Ectodermal cell (in vitro differentiated cells): ENCODE results near the gene TM9SF2.

ENCODE experiments used
- H3K27ac ChIP-seq: 2 replicates; pipeline ENCODE4 v1.7.0; 2013; ENCODE audit warnings: mild to moderate bottlenecking, low read depth, low read length; ENCODE audit not compliant: insufficient read depth, poor library complexity, severe bottlenecking
- H3K27me3 ChIP-seq: 2 replicates; pipeline ENCODE4 v1.7.0; 2013; ENCODE audit warnings: mild to moderate bottlenecking, low read length; ENCODE audit not compliant: insufficient read depth, control insufficient read depth, poor library complexity, severe bottlenecking
- H3K36me3 ChIP-seq: one replicate; pipeline ENCODE4 v1.7.0; 2013; ENCODE audit warnings: low read length; ENCODE audit not compliant: control insufficient read depth, insufficient read depth
- H3K4me1 ChIP-seq: one replicate; pipeline ENCODE4 v1.7.0; 2013; ENCODE audit warnings: low read length; ENCODE audit not compliant: control insufficient read depth, insufficient read depth
- H3K4me3 ChIP-seq: 2 replicates; pipeline ENCODE4 v1.7.0; 2013; ENCODE audit warnings: low read depth, low read length, control low read depth; ENCODE audit not compliant: insufficient read depth
- H3K9me3 ChIP-seq: 2 replicates; pipeline ENCODE4 v1.7.0; 2013; ENCODE audit warnings: mild to moderate bottlenecking, low read length, moderate library complexity; ENCODE audit not compliant: control insufficient read depth
- WGBS, 2 experiments: methylation state at CpG; one replicate each; pipeline ENCODE4 v1.1.7; 2013; ENCODE audit warnings: missing lambda C conversion rate in 2 of 2; 5-methylcytosine and 5-hydroxymethylcytosine counted together

TM9SF2 gene

GRCh38 chr13:99470027-99470426, 31.2 kb upstream of the TM9SF2 start:
- no peak overlapping the region for H3K27ac ChIP-seq
- H3K4me1 ChIP-seq, result no peaks in the 10 kb centered on the region
- 88% methylated on average over 5 to 6 of the region's 6 CpGs for WGBS, 2 experiments
- no peaks in the 10 kb centered on the region for H3K36me3 ChIP-seq
- no peaks in the 10 kb centered on the region for H3K9me3 ChIP-seq
- H3K27me3 ChIP-seq, result no peaks in the 10 kb centered on the region
- no peak overlapping the region for H3K4me3 ChIP-seq

GRCh38 chr13:99471221-99472121, 29.8 kb upstream of the TM9SF2 start:
- Histone ChIP-seq H3K9me3 (no peaks in the 10 kb centered on the region), H3K4me3 (no peak overlapping the region)

GRCh38 chr13:99472122-99472440, 29.2 kb upstream of the TM9SF2 start:
- Histone ChIP-seq H3K9me3 (no peaks in the 10 kb centered on the region), H3K27ac (no peak overlapping the region), H3K4me3 (no peak overlapping the region), H3K4me1 (no peaks in the 10 kb centered on the region), H3K36me3 (no peaks in the 10 kb centered on the region), H3K27me3 (no peaks in the 10 kb centered on the region)
- 47 to 54% methylated on average over 1 of the region's 1 CpG for WGBS, 2 experiments

More at GRCh38 chr13:99471221-99472121, 29.8 kb upstream of the TM9SF2 start:
- Histone ChIP-seq H3K27me3 (no peaks in the 10 kb centered on the region), H3K36me3 (no peaks in the 10 kb centered on the region), H3K27ac (no peak overlapping the region), H3K4me1 (no peaks in the 10 kb centered on the region)
- WGBS, 2 experiments, result 62 to 68% methylated on average over 3 of the region's 3 CpGs

GRCh38 chr13:99473515-99473914, 27.8 kb upstream of the TM9SF2 start:
- Histone ChIP-seq H3K9me3 (no peaks in the 10 kb centered on the region), H3K4me1 (no peaks in the 10 kb centered on the region), H3K27ac (no peak overlapping the region), H3K27me3 (no peaks in the 10 kb centered on the region), H3K36me3 (no peaks in the 10 kb centered on the region), H3K4me3 (no peak overlapping the region)
- 83 to 87% methylated on average over 9 of the region's 9 CpGs for WGBS, 2 experiments

GRCh38 chr13:99476648-99477047, 24.6 kb upstream of the TM9SF2 start:
- WGBS, 2 experiments, result 71 to 72% methylated on average over 5 of the region's 5 CpGs
- Histone ChIP-seq H3K27me3 (no peaks in the 10 kb centered on the region), H3K36me3 (no peaks in the 10 kb centered on the region), H3K9me3 (no peaks in the 10 kb centered on the region), H3K4me3 (no peak overlapping the region), H3K27ac (no peak overlapping the region), H3K4me1 (no peaks in the 10 kb centered on the region)

- no peak overlapping the region for H3K4me3 ChIP-seq
- no peaks in the 10 kb centered on the region for H3K36me3 ChIP-seq
- WGBS, 2 experiments, result 92 to 96% methylated on average over 4 of the region's 4 CpGs
- H3K27me3 ChIP-seq, result no peaks in the 10 kb centered on the region
- H3K4me1 ChIP-seq, result no peaks in the 10 kb centered on the region
- no peak overlapping the region for H3K27ac ChIP-seq
- no peaks in the 10 kb centered on the region for H3K9me3 ChIP-seq
Measured at GRCh38 chr13:99477493-99477892, 23.8 kb upstream of the TM9SF2 start.

GRCh38 chr13:99481366-99481765, 19.9 kb upstream of the TM9SF2 start:
- Histone ChIP-seq H3K36me3 (no peaks in the 10 kb centered on the region), H3K4me1 (no peaks in the 10 kb centered on the region), H3K4me3 (no peak overlapping the region), H3K9me3 (no peaks in the 10 kb centered on the region), H3K27me3 (no peaks in the 10 kb centered on the region), H3K27ac (no peak overlapping the region)
- 84 to 88% methylated on average over 4 of the region's 4 CpGs for WGBS, 2 experiments

GRCh38 chr13:99484473-99484872, 16.8 kb upstream of the TM9SF2 start:
- WGBS, 2 experiments, result 94 to 98% methylated on average over 4 of the region's 4 CpGs
- Histone ChIP-seq H3K4me3 (no peak overlapping the region), H3K4me1 (no peaks in the 10 kb centered on the region), H3K36me3 (no peaks in the 10 kb centered on the region), H3K27ac (no peak overlapping the region), H3K9me3 (no peaks in the 10 kb centered on the region), H3K27me3 (no peaks in the 10 kb centered on the region)

- Histone ChIP-seq H3K4me3 (no peak overlapping the region), H3K36me3 (no peaks in the 10 kb centered on the region), H3K27ac (no peak overlapping the region), H3K4me1 (no peaks in the 10 kb centered on the region), H3K9me3 (no peaks in the 10 kb centered on the region), H3K27me3 (no peaks in the 10 kb centered on the region)
- WGBS, 2 experiments, result 90 to 92% methylated on average over 3 of the region's 3 CpGs
Measured at GRCh38 chr13:99486996-99487395, 14.3 kb upstream of the TM9SF2 start.

- no peak overlapping the region for H3K27ac ChIP-seq
- no peaks in the 10 kb centered on the region for H3K27me3 ChIP-seq
- no peaks in the 10 kb centered on the region for H3K4me1 ChIP-seq
- H3K9me3 ChIP-seq, result no peaks in the 10 kb centered on the region
- H3K4me3 ChIP-seq, result no peak overlapping the region
- no peaks in the 10 kb centered on the region for H3K36me3 ChIP-seq
- WGBS, 2 experiments, result 96% methylated on average over 3 of the region's 3 CpGs
Measured at GRCh38 chr13:99489028-99489427, 12.2 kb upstream of the TM9SF2 start.
